Measurements from ENCODE around the gene OGT. TPM values are rescaled to one million over a fixed set of nuclear protein-coding genes. Genes with fewer than 3 reads are reported as not detected.
"Not testable (repeated sequence)": the region's sequence is repeated elsewhere in the genome, so short reads cannot be mapped to it uniquely, and the experiment has no call there.

The OGT gene
- total and polyA plus RNA-seq, 2 donors (not counting 1 experiment from before 2014, with no cell fraction given), result 106 to 115 TPM

- no peaks in the 10 kb centered on the region for H3K9me3 ChIP-seq (ENCODE audit: control insufficient read depth, insufficient read depth, low read depth, low read length)
- TF ChIP-seq EZH2 (IDR thresholded peaks at IDR 0.05; ENCODE audit: low read length, missing control alignments), result no peak
- no peak for TF ChIP-seq CTCF (conservative IDR thresholded peaks at IDR 0.05 in 1 of 2, IDR thresholded peaks at IDR 0.05 in 1 of 2; ENCODE audit: low read depth in 1 of 2, low read length in 2 of 2)
- H3K27me3 ChIP-seq (ENCODE audit: control insufficient read depth, insufficient read depth, low read length), result no peaks in the 10 kb centered on the region
- no peak for DNase-seq (ENCODE audit: low read depth in 2 of 2)
- no peak overlapping the region for H3K4me2 ChIP-seq (ENCODE audit: extremely low read depth, insufficient read depth, low read length)
- H3K9ac ChIP-seq (ENCODE audit: insufficient read depth, low read length), result no peak overlapping the region
- no peaks in the 10 kb centered on the region for H3K4me1 ChIP-seq (ENCODE audit: control insufficient read depth, extremely low read depth, insufficient read depth, low read length)
- no peak overlapping the region for H2AFZ ChIP-seq (ENCODE audit: low read length)
- no peak overlapping the region for H3K4me3 ChIP-seq (replicated peaks in 1 of 4; ENCODE audit: control extremely low read depth in 1 of 4, insufficient read depth in 1 of 4, low read depth in 3 of 4, low read length in 4 of 4)
- no peaks in the 10 kb centered on the region for H3K79me2 ChIP-seq (ENCODE audit: control insufficient read depth, insufficient read depth, low read length)
- H3K36me3 ChIP-seq (ENCODE audit: control insufficient read depth, insufficient read depth, low read length), result peaks cover 4% of the 10 kb centered on the region
- H3K27ac ChIP-seq (ENCODE audit: insufficient read depth, low read length), result no peak overlapping the region
- H4K20me1 ChIP-seq (ENCODE audit: control insufficient read depth, extremely low read depth, insufficient read depth, low read length), result no peaks in the 10 kb centered on the region
Observed at GRCh38 chrX:71606536-71607216, 73.8 kb downstream of the OGT start.

DNA sequence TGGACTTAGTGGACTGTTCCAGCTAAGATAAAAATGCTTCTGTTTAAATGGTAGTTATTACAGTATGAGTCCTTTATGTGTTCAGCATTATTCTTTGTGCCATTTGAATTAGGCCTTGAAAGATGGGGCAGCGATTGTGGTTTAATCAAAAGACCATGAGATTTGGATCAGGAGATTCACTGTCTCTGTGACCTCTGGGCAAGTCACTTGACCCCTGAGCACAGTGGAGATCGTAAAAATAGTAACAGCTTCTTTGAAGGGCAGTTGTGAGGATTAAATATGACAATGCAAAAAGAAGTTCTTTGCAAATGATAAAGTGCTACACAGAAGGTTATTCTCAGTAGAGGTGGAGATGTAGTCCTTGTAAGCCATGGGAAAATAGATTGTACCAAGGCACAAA lies 74.6 kb downstream of the OGT start:
- Histone ChIP-seq H3K4me1 (ENCODE audit: control insufficient read depth, extremely low read depth, insufficient read depth, low read length) (no peaks in the 10 kb centered on the region), H3K4me2 (ENCODE audit: extremely low read depth, insufficient read depth, low read length) (no peak overlapping the region), H2AFZ (ENCODE audit: low read length) (no peak overlapping the region), H3K9me3 (ENCODE audit: control insufficient read depth, insufficient read depth, low read depth, low read length) (no peaks in the 10 kb centered on the region), H3K27ac (ENCODE audit: insufficient read depth, low read length) (no peak overlapping the region), H4K20me1 (ENCODE audit: control insufficient read depth, extremely low read depth, insufficient read depth, low read length) (no peaks in the 10 kb centered on the region), H3K4me3 (replicated peaks in 1 of 4; ENCODE audit: control extremely low read depth in 1 of 4, insufficient read depth in 1 of 4, low read depth in 3 of 4, low read length in 4 of 4) (no peak overlapping the region), H3K27me3 (ENCODE audit: control insufficient read depth, insufficient read depth, low read length) (no peaks in the 10 kb centered on the region), H3K36me3 (ENCODE audit: control insufficient read depth, insufficient read depth, low read length) (peaks cover 4% of the 10 kb centered on the region), H3K9ac (ENCODE audit: insufficient read depth, low read length) (no peak overlapping the region), H3K79me2 (ENCODE audit: control insufficient read depth, insufficient read depth, low read length) (no peaks in the 10 kb centered on the region)
- TF ChIP-seq CTCF (conservative IDR thresholded peaks at IDR 0.05 in 1 of 2, IDR thresholded peaks at IDR 0.05 in 1 of 2; ENCODE audit: low read depth in 1 of 2, low read length in 2 of 2), result no peak
- no peak for TF ChIP-seq EZH2 (IDR thresholded peaks at IDR 0.05; ENCODE audit: low read length, missing control alignments)
- no peak for DNase-seq (ENCODE audit: low read depth in 2 of 2)

GRCh38 chrX:71609095-71609750 lies 76.3 kb downstream of the OGT start:
- H3K36me3 ChIP-seq (ENCODE audit: control insufficient read depth, insufficient read depth, low read length), result peaks cover 1% of the 10 kb centered on the region
- no peaks in the 10 kb centered on the region for H3K4me1 ChIP-seq (ENCODE audit: control insufficient read depth, extremely low read depth, insufficient read depth, low read length)
- no peak overlapping the region for H3K27ac ChIP-seq (ENCODE audit: insufficient read depth, low read length)
- no peak overlapping the region for H3K4me3 ChIP-seq (replicated peaks in 1 of 4; ENCODE audit: control extremely low read depth in 1 of 4, insufficient read depth in 1 of 4, low read depth in 3 of 4, low read length in 4 of 4)
- H3K9ac ChIP-seq (ENCODE audit: insufficient read depth, low read length), result no peak overlapping the region
- H3K9me3 ChIP-seq (ENCODE audit: control insufficient read depth, insufficient read depth, low read depth, low read length), result no peaks in the 10 kb centered on the region
- no peak overlapping the region for H2AFZ ChIP-seq (ENCODE audit: low read length)
- no peak for DNase-seq (ENCODE audit: low read depth in 2 of 2)
- H3K79me2 ChIP-seq (ENCODE audit: control insufficient read depth, insufficient read depth, low read length), result no peaks in the 10 kb centered on the region
- TF ChIP-seq CTCF (conservative IDR thresholded peaks at IDR 0.05 in 1 of 2, IDR thresholded peaks at IDR 0.05 in 1 of 2; ENCODE audit: low read depth in 1 of 2, low read length in 2 of 2) (no peak), EZH2 (IDR thresholded peaks at IDR 0.05; ENCODE audit: low read length, missing control alignments) (no peak)
- H3K4me2 ChIP-seq (ENCODE audit: extremely low read depth, insufficient read depth, low read length), result no peak overlapping the region
- H4K20me1 ChIP-seq (ENCODE audit: control insufficient read depth, extremely low read depth, insufficient read depth, low read length), result no peaks in the 10 kb centered on the region
- H3K27me3 ChIP-seq (ENCODE audit: control insufficient read depth, insufficient read depth, low read length), result no peaks in the 10 kb centered on the region

- H3K9ac ChIP-seq (ENCODE audit: insufficient read depth, low read length); H3K27me3 ChIP-seq (ENCODE audit: control insufficient read depth, insufficient read depth, low read length); H3K27ac ChIP-seq (ENCODE audit: insufficient read depth, low read length); H2AFZ ChIP-seq (ENCODE audit: low read length); H4K20me1 ChIP-seq (ENCODE audit: control insufficient read depth, extremely low read depth, insufficient read depth, low read length); H3K9me3 ChIP-seq (ENCODE audit: control insufficient read depth, insufficient read depth, low read depth, low read length); H3K36me3 ChIP-seq (ENCODE audit: control insufficient read depth, insufficient read depth, low read length); H3K4me2 ChIP-seq (ENCODE audit: extremely low read depth, insufficient read depth, low read length); H3K4me1 ChIP-seq (ENCODE audit: control insufficient read depth, extremely low read depth, insufficient read depth, low read length); H3K4me3 ChIP-seq (replicated peaks in 1 of 4; ENCODE audit: control extremely low read depth in 1 of 4, insufficient read depth in 1 of 4, low read depth in 3 of 4, low read length in 4 of 4); DNase-seq (ENCODE audit: low read depth in 2 of 2); H3K79me2 ChIP-seq (ENCODE audit: control insufficient read depth, insufficient read depth, low read length): not testable (repeated sequence)
Observed at GRCh38 chrX:71611736-71612135, 78.8 kb downstream of the OGT start.
